Gastroesophageal sphincter (tissue), 4 donors: ENCODE data around the gene LBP. TPM values are rescaled to one million over a fixed set of nuclear protein-coding genes. Genes with fewer than 3 reads are reported as not detected.
A peak's percentile ranks its signal among the peaks of the same experiment; 100 is the strongest.

Experiments used
- ATAC-seq: fragments of 150-250 bp; one replicate; pipeline ENCODE4 v1.9.1; 2016; ENCODE audit warnings: mild to moderate bottlenecking, moderate library complexity
- H3K27ac ChIP-seq, 4 donors: fragments of 200-600 bp; sonication (generic) in 3 of 4; 1 replicate in 3 of 4; 2 replicates in 1 of 4; pipeline ENCODE4 v1.5.1; 2016 to 2019
- H3K27me3 ChIP-seq: fragments of 200-600 bp; sonication (generic); one replicate; pipeline ENCODE4 v1.5.1; 2019
- H3K36me3 ChIP-seq, 2 donors: fragments of 200-600 bp; sonication (generic); one replicate each; pipeline ENCODE4 v1.5.1; 2019; ENCODE audit warnings: control low read depth in 1 of 2
- H3K4me1 ChIP-seq, 3 donors: fragments of 200-600 bp; sonication (generic); 1 replicate in 2 of 3; 2 replicates in 1 of 3; pipeline ENCODE4 v1.5.1; 2016 to 2019; ENCODE audit warnings: control low read depth in 2 of 3
- H3K4me3 ChIP-seq, 2 donors: fragments of 200-600 bp; sonication (generic); one replicate each; pipeline ENCODE4 v1.5.1; 2019; ENCODE audit warnings: mild to moderate bottlenecking in 1 of 2, moderate library complexity in 1 of 2
- H3K9me3 ChIP-seq, 3 donors: fragments of 200-600 bp; sonication (generic); one replicate each; pipeline ENCODE4 v1.5.1; 2017 to 2019; ENCODE audit warnings: control low read depth in 2 of 3
- CTCF ChIP-seq, 4 experiments: fragments of 200-600 bp in 2 of 4; fragments of 450-650 bp in 2 of 4; sonication (generic) in 1 of 4; IDR thresholded peaks; one replicate each; pipeline ENCODE4 v1.5.1; 2017 to 2019; ENCODE audit warnings: antibody characterized with exemption in 4 of 4, mild to moderate bottlenecking in 2 of 4, moderate library complexity in 2 of 4
- EP300 ChIP-seq: sonication (generic); formaldehyde crosslinking; IDR thresholded peaks from one replicate; pipeline ENCODE4 v1.6.1; 2017; ENCODE audit warnings: antibody characterized with exemption, mild to moderate bottlenecking
- POLR2A ChIP-seq, 2 donors: fragments of 450-650 bp; IDR thresholded peaks; one replicate each; pipeline ENCODE4 v1.6.1; 2017; ENCODE audit warnings: antibody characterized with exemption in 2 of 2, mild to moderate bottlenecking in 2 of 2, moderate library complexity in 1 of 2
- POLR2AphosphoS5 ChIP-seq: sonication (generic); formaldehyde crosslinking; IDR thresholded peaks from one replicate; pipeline ENCODE4 v1.6.1; 2017; ENCODE audit warnings: antibody characterized with exemption
- WGBS, 2 donors: methylation state at CpG; one replicate each; pipeline ENCODE4 v1.1.5; 2018; ENCODE audit warnings: low coverage in 1 of 2; 5-methylcytosine and 5-hydroxymethylcytosine counted together
- total RNA-seq, 4 donors: library from RNA; depleted of rRNA; stranded (reverse); fragments of >200 nt; gene quantifications; one replicate each; pipeline ENCODE4 v1.1.0, GENCODE V29; 2016

LBP gene
- total RNA-seq, 4 donors from 2014 or later = 0.19 to 1.8 TPM; not detected in 2

GRCh38 chr20:38358556-38358955, 12.3 kb downstream of the LBP start:
- no peak for ATAC-seq
- TF ChIP-seq POLR2A (IDR thresholded peaks at IDR 0.05) = no peak
- TF ChIP-seq EP300 = no peak
- TF ChIP-seq POLR2AphosphoS5 = no peak
- TF ChIP-seq CTCF (IDR thresholded peaks at IDR 0.05) = no peak
- no peaks in the 10 kb centered on the region for H3K36me3 ChIP-seq
- H3K27me3 ChIP-seq = no peaks in the 10 kb centered on the region
- H3K4me3 ChIP-seq = no peak overlapping the region
- 64 to 77% methylated on average over 6 of the region's 7 CpGs for WGBS, 2 donors
- no peaks in the 10 kb centered on the region for H3K9me3 ChIP-seq
- no peak overlapping the region for H3K27ac ChIP-seq
- H3K4me1 ChIP-seq = no peaks in the 10 kb centered on the region

DNA sequence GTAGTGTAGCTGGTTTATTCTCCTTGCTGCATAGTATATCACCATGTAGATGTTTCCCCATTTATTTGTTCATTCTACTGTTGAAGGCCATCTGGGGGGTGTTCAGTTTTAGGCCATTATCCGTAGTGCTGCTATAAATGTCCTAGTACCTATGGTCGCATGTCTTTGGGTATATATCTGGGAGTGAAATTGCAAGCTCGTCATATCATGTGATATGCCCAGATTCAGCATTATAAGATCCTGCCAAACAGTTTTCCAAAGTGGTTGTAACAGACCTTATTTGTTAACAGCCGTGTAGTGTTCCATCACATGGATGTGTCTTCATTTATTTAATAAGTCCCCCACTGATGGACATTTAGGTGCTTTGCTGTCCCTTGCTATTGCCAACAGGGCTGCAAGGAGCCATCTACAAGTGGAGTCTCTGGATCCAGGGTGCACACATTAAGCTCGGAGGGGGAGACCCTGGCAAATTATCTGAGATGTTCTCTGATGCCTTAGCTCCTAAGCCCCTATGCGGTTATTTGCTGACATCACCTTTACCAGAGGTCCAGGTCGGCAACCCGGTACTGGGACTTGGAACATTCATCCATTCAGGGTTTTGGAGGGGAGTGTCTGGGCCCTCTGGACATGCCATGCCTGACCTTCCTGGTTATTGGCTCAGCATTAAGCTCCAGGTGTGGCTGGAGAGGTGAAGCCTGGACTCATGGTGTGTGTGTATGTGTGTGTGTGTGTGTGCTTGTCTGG, 16.9 kb downstream of the LBP start:
- TF ChIP-seq CTCF (IDR thresholded peaks at IDR 0.05) = no peak
- no peak for TF ChIP-seq POLR2AphosphoS5
- no peak for TF ChIP-seq EP300
- TF ChIP-seq POLR2A (IDR thresholded peaks at IDR 0.05) = no peak
- 95 to 96% methylated on average over 5 to 8 of the region's 8 CpGs for WGBS, 2 donors
- H3K27me3 ChIP-seq = no peaks in the 10 kb centered on the region
- H3K36me3 ChIP-seq = no peaks in the 10 kb centered on the region
- H3K4me3 ChIP-seq = no peak overlapping the region
- ATAC-seq = no peak
- H3K9me3 ChIP-seq = no peaks in the 10 kb centered on the region
- no peak overlapping the region for H3K27ac ChIP-seq
- H3K4me1 ChIP-seq = no peaks in the 10 kb centered on the region

DNA sequence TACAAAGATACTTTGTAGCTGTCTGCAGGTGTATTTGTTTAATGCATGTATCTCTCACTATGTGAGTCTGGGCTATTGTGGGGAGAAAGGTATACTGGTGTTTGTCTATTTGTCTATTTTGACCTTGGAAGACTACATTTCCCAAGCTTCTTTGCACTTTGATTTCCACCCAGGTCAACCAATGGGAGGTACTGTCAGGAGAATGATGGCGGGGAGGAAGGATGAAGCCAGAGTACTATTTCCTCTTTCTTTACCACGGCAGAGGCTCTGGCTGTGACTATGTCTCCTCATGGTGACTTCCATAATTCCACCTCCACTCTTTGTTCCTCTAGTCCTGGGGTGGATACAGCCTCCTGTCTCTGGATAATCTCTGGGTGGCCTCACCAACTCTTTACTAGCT, 23.1 kb downstream of the LBP start:
- Histone ChIP-seq H3K9me3 (no peaks in the 10 kb centered on the region), H3K27me3 (peaks cover 27% of the 10 kb centered on the region), H3K27ac (no peak overlapping the region), H3K4me1 (no peaks in the 10 kb centered on the region), H3K36me3 (no peaks in the 10 kb centered on the region), H3K4me3 (no peak overlapping the region)
- no peak for TF ChIP-seq POLR2A (IDR thresholded peaks at IDR 0.05)
- TF ChIP-seq POLR2AphosphoS5 = no peak
- TF ChIP-seq CTCF (IDR thresholded peaks at IDR 0.05) = no peak
- no peak for TF ChIP-seq EP300
- WGBS, 2 donors = 0 to 37% methylated on average over 1 to 2 of the region's 2 CpGs
- no peak for ATAC-seq

DNA sequence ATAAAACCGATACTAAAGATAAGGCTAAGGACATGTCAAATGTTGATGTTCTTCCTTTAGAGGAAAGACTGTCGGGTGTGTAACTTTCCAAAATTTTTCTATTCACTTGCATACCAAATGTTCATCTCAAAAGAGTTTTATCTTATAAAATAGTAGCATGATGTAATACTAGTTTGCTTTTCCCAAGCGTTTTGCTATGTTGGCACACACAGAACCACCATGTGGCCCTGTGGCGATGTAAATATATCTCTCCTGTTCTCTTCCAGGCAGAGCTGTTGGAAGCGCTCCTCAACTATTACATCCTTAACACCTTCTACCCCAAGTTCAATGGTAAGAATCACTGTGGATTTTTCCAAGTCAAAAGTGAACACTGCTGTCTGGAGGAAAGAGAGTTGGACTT, 26.5 kb downstream of the LBP start:
- Histone ChIP-seq H3K9me3 (no peaks in the 10 kb centered on the region), H3K27ac (no peak overlapping the region), H3K4me1 (no peaks in the 10 kb centered on the region), H3K36me3 (no peaks in the 10 kb centered on the region), H3K4me3 (no peak overlapping the region), H3K27me3 (peaks cover 27% of the 10 kb centered on the region)
- TF ChIP-seq CTCF (IDR thresholded peaks at IDR 0.05) (no peak), POLR2A (IDR thresholded peaks at IDR 0.05) (no peak), EP300 (no peak), POLR2AphosphoS5 (no peak)
- ATAC-seq = no peak
- WGBS, 2 donors = 45 to 53% methylated on average over 5 of the region's 5 CpGs

GRCh38 chr20:38373231-38373867, 27.1 kb downstream of the LBP start:
- WGBS, 2 donors = 26 to 50% methylated on average over 1 to 5 of the region's 7 CpGs
- H3K9me3 ChIP-seq = no peaks in the 10 kb centered on the region
- no peak overlapping the region for H3K4me3 ChIP-seq
- no peak overlapping the region for H3K27ac ChIP-seq
- TF ChIP-seq CTCF (IDR thresholded peaks at IDR 0.05) = no peak
- no peak for TF ChIP-seq EP300
- no peak for TF ChIP-seq POLR2AphosphoS5
- TF ChIP-seq POLR2A (IDR thresholded peaks at IDR 0.05) = no peak
- no peaks in the 10 kb centered on the region for H3K36me3 ChIP-seq
- peak; percentile 55 for ATAC-seq
- peaks cover 26% of the 10 kb centered on the region for H3K27me3 ChIP-seq
- H3K4me1 ChIP-seq = no peaks in the 10 kb centered on the region
